GM18499 (cell line): Measurements from ENCODE around the gene C1orf198.
"Not testable (repeated sequence)": the region's sequence is repeated elsewhere in the genome, so short reads cannot be mapped to it uniquely, and the experiment has no call there.

Experiments
- ATAC-seq: cut with Tn5 transposase; IDR thresholded peaks from one replicate; pipeline ENCODE4 v1.9.1; 2021; ENCODE audit warnings: moderate number of reproducible peaks; ENCODE audit not compliant: insufficient read depth, unreplicated experiment

Gene C1orf198

DNA sequence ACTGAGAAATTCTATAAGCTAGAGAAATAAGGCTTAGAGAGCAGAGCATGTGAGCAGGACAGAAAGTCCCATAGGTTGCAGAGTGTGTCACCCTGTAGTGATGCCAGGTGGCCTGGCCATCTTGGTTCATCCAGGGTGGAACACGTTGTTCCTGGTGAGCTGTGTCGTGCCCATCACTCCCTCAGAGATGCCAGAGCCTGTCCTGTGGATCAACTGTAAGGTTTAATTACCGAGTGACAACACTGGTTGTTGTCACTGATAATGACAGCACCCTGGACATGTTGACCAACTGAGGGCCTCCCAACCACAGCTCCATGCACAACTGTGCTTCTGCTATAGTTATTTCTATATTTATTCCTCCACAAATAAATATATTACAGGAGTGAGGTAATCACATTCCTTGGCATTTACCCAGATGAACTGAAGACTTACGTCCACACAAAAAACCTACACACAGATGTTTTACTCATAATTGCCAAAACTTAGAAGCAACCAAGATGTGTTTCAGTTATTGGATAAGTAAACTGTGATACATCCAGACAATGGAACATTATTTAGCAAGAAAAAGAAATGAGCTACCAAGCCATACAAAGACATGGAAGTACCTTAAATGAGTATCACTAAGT is 6.2 kb downstream of the C1orf198 start:
- no peak for ATAC-seq

DNA sequence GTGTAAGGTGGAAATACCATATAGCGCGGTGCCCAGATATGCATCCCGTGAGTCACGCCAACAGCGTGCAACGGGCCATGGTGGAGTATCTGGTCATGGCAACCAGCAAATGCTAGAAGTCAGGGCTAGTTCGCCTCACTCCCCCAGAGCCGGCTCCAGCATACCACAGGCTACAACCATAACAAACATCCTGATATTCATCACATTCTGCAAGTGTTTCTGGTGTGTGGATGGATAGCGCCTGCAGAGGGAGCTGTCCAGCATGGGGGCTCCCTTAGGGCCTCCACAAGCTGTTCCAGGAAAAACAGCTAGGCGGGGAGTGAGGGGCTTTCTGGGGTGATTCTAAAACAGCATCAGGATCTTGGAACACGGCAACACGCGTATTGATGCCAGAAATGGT is 6.8 kb downstream of the C1orf198 start:
- no peak for ATAC-seq

DNA sequence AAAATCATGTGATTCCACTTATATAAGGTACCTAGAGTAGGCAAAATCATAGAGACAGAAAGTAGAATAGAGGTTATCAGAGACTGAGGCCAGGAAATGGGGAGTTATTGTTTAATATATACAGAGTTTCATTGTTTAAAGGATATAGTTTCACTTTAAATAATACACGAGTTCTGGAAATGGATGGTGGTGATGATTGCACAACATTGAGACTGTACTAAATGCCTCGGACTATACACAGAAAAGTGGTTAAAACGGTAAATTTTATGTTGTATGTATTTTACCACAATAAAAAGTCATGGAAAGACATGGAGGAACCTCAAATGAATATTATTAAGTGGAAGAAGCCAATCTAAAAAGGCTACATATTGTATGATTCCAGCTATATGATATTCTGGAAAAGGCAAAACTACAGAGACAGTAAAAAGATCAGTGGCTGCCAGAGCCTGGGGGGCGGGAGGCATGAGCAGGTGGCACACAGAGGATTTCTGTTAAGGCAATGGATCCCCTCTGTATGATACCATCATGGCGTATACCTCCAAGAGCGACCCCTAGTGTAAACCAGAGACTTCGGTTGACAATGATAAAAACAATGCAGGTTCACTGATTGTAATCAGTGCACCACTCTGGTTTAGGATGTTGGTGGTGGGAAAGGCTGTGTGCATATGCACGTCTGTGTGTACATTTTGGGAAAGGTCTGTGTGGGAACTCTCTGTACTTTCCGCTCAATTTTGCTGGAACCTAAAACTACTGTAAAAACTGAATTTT is 7.5 kb downstream of the C1orf198 start:
- no peak for ATAC-seq

- no peak for ATAC-seq
These were observed 9.2 kb downstream of the C1orf198 start for GRCh38 chr1:230858918-230859729.

DNA sequence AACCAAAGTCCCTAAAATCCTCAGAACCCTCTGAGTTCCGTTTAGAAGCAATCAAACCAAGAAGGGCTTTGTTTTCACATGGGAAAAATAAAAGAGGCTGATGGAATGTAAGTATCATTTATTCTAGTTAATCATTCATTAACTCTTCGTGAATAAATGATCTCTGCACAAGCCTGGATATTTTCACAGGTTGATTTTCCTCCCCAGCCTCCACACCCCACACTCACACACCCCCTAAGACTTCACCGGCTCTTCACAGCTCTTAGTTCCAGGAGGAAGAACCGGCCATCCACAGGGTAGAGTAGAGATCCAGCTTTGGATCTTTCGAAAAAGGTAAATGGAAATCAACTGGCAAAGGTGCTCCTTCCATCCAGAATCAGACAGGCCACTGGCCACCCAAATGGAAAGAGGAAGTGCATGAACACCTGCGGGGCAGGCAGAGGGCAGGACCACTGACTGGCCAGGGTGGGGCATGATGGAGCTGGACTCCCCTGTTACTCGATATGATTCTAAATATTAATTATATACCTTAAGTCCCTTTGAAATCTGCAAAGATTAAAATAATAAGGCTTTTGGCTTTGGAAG is 10.0 kb downstream of the C1orf198 start:
- no peak for ATAC-seq

DNA sequence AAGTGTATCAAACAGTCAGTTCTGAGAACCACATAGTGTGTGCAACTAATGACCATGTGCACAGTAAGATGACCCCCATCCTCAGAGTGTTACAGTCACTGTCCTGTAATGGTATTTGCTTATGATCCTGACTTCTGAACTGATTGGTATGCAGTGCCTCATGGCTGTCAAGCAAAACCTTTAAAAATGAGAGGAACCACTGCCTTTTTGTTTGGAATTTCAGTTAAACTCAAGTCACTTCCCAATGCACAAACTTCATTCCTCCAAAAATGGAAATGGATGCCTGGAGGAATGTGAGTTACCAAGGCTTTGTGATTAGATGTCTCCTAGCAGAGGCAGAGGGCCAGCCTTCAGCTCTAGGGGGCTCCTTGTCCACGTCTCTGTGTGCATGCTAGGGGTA is 10.5 kb downstream of the C1orf198 start:
- no peak for ATAC-seq

DNA sequence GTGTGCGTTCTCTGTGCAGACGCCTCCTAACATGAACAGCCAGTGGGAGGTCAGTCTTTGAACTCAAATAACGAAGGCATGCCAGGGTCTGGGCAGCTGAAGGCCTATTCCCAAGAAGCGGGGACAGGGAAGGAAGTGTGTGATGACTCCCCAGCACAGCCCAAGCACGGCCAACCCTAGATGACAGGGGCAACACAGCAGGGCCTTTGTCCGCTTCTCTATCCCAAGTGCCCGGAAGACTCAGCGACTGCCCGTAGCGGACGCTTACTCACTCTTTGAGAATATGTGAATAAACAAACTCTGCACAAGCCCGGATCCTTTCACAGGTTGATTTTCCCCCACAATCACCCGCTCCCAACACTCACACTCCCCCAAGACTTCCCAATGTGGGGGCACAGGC is 11.2 kb downstream of the C1orf198 start:
- ATAC-seq: no peak

- no peak for ATAC-seq
These were observed 12.4 kb downstream of the C1orf198 start for GRCh38 chr1:230855886-230856285.

GRCh38 chr1:230854423-230854822 is 13.9 kb downstream of the C1orf198 start:
- ATAC-seq: no peak

DNA sequence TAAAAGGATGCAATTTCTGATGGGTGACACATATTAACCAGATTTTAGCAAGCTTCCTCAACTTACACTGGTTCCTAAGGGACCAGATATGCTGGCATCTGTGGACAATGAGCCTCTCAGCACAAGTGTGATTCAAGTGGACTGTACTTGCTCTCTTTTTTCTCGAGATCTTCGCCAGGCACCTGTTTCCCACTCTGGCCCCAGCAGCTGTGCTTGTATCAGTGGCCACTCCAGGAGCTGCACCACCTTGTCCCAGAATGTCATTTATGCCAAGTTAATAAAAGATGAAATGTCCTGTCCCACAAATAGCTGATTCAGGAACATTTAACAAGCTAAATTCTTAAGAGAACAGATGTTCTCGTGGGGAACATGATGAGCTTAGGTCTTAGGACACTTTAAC is 14.6 kb downstream of the C1orf198 start:
- ATAC-seq: no peak

DNA sequence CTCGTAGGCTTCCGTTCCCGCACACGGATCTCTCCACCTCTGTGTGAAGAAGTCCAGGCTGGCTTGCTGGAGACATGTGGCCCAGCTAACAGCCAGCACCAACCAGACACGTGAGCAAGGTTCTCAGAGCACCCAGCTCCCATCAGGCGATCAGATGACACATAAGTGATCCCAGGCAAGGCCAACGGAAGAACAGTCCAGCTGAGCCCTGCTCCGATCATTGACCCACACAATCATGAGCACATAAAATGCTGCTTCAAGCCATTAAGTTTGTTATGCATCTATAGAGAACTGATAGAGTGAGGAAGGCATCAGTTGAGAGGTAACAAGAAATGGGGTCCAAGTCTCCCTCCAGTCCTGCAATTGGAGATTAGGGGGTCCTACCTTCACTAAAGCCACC is 15.4 kb downstream of the C1orf198 start:
- ATAC-seq: no peak

DNA sequence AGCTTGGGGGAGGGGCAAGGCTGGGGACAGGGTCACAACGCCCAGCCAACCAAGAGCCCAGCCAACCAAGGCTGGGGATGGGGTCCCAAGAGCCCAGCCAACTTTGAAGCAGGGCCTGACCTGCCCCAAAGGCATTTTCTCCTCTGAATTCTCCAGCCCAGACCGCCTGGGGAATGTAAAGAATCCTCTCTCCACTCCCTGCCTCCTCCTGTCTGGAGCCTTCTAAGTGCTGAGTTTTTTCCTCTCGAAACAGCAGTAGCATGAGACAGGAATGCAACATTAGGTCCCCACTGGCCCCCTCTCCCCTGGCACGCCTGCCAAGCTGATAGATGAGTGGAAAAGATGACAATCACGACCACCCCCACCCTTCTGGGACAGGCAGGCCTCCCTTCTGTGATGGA is 17.0 kb downstream of the C1orf198 start:
- no peak for ATAC-seq

DNA sequence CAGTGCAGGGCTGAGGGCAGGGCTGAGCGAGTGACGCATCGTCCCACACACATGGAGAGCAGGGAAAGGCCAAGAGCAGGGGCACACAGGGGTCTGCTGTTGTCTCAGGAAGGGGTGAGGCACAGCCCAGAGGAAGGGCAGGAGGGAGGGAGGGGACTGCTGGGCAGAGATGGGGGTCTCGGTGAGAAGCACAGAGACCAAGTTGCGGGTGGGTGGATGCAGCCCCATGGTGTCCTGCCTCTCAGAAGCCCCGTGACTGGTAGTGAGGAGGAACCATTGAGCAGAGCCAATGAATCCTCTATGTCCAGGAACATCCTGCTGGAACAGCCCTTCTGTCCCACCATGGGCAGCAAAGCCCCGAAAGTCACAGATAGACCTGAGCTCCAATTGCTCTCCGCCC is 17.8 kb downstream of the C1orf198 start:
- no peak for ATAC-seq

DNA sequence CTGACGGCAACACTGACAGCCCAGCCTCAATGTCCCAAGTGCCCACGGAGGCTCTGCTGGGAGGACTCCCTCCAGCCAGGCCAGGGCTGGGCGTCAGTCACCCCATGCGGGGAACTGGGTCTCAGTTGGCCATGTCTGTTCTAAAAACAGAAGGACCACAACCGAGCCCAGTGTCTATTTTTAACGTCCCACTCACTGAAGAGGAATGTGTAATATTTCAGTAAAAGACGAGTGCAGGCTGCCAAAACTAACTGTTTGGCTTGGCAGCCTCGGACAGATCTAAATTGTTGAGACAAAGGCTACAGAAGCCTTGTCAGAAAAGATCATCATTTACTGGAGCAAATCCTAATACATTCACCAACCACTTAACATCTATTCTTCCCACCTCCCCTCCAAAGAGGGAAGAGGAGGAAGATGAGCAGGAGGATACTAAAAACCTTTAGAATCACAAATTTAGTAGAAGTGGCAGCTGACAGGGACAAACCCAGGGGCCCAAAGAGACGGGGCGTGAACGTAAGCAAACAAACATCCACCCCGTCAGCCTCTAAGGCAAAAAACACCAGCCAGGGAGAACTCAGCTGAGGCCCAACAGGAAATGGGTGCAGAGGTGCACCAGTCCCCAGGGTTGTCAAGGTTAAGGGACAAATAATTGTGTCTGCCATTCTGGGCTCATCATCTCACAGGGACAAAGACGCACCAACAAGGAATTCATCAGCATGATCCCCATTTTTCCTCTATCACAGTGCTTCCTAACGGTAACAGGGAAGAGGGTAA is 18.7 kb downstream of the C1orf198 start:
- ATAC-seq: no peak

GRCh38 chr1:230848235-230848634 is 20.1 kb downstream of the C1orf198 start:
- ATAC-seq: no peak

DNA sequence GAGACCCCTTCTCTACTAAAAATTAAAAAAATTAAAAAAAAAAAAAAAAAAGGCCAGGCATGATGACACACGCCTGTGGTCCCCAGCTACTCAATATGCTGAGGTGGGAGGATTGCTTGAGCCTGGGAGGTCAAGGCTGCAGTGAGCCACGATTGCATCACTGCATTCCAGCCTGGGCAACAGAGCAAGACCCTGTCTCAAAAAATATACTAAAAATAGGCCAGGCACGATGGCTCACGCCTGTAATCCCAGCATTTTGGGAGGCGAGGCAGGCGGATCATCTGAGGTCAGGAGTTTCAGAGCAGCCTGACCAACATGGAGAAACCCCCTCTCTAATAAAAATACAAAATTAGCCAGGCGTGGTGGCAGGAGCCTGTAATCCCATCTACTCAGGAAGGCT is 23.1 kb downstream of the C1orf198 start:
- not testable (repeated sequence) for ATAC-seq

DNA sequence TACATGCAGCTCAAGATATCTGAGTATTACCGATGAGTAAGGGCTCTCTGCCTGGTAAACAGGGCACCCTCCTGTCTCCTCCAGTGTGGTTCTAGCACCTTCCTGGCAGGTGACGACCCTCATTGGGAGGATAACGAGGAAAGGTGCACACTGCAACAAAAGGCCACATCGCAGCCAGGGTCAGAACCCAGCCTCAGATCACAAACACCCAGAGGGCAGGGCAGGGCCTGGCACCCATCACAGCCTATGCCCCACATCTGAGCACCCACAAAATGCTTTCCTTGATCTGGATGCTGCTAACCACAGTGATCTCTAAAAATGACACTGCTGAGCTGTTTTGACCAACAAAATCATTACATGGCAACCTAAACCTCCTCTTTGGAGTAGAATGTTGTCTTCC is 23.8 kb downstream of the C1orf198 start:
- no peak for ATAC-seq

DNA sequence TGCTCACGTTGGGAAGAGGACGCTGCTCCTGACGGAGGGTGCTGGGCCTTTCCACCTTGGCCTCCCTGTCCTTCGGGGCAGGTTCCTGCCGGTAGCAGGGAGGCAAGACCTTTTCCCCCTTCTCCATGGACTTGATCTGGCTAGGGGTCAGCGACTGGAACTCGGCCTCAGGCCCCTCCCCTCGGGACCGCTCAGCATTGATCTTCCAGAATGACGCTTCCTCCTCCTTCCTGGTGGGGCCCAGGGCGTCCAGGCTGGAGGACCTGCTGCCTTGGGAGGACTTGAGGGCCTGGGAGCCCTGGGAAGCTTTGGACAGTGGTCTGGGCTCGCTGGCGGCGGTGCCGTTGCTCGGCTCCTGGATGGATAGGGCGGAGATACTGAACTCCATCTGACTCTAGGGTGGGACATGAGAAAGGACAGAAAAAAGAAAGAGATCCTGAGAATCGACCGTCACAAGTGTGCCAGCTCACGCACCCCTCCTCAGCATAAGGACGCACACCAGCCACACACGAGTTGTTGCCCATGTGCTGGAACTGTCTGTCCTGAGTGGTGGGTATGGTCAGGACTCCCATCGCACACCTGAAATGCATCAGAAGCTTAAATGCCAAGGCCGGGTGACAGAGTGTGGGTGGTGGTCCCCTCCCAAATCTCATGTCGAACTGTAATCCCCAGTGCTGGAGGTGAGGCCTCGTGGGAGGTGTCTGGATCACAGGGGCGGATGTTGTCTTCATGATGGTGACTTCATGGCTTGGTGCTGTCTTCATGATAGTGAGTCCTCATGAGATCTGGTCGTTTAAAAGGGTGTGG is 24.6 kb downstream of the C1orf198 start:
- ATAC-seq: no peak

DNA sequence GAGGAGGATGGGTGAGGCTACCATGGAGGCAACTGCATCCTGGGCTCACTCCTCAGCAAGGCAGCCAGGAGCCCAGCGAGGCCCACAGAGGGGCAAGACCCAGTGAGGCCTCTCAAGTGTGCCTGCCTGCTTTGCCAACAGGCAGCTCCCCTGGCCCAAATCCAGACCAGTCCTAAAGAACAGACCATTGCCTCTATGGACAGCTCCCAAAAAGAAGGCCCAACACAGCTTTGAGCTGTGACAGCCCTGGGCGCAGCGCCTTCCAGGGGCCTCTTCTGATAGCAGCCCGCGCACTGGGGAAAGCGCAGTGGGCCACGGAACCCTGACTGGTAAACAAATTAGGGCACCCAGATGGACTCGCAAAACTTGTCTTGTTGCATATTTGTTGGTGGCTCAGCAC is 25.5 kb downstream of the C1orf198 start:
- ATAC-seq: no peak
